ENCODE measurements around the gene DLG4.

Gene DLG4

DNA sequence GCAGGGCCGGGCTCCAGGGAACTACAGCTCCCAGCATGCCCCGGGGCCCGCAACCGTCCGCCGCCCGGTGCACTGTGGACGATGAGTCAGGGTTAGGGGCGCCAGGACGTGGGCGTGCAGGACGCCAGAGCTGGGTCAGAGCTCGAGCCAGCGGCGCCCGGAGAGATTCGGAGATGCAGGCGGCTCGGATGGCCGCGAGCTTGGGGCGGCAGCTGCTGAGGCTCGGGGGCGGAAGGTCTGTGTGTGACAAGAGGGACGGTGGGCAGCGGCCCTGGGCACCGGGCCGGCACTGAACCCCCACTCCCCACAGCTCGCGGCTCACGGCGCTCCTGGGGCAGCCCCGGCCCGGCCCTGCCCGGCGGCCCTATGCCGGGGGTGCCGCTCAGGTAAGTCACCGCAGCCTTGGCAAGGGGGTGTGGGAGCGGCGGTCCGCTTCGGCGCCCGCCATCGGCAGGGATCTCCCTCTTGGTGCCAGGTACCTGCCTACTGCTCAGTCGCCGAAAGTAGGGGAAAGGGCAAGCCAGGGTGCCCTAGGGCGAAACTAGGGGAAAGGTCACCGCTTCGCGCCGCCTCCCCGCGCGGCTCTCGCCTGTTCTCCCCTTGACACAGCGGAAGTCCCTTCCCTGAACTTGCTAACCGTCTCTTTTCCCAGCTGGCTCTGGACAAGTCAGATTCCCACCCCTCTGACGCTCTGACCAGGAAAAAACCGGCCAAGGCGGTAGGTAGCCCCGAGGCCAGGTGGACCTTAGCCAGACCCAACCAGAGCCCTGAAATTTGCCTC, at the start of gene DLG4, which contains the start of gene ACADVL:
Gene DLG4, minus strand, starts transcription at position 25 of the 781 bp plus-strand sequence.
Gene ACADVL, plus strand, starts transcription at position 127 of the 781 bp plus-strand sequence. Its CDS starts 47 bp downstream, at position 174.
- peak; percentile 81 for DNase-seq (ENCODE audit: low spot score)

GRCh38 chr17:7266784-7267183, 47.1 kb upstream of the DLG4 start:
- DNase-seq (ENCODE audit: low spot score) = no peak

DNA sequence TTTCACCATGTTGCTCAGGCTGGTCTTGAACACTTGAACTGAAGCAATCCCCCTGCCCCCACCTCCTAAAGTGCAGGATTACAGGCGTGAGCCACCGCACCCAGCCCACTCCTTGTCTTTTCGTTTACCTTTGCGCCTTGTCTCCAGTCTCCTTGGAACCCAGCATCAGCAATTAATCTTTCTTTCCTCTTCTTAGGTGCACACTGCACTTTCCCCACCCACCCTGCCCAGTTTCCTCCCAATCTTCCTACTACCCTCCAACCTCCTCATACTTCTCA, 44.1 kb upstream of the DLG4 start:
- no peak for DNase-seq (ENCODE audit: low spot score)

- no peak for DNase-seq (ENCODE audit: low spot score)
Observed at GRCh38 chr17:7262935-7263800, 43.5 kb upstream of the DLG4 start.

- DNase-seq (ENCODE audit: low spot score) = no peak
Observed at GRCh38 chr17:7262192-7262934, 42.7 kb upstream of the DLG4 start, which contains the start of gene CLDN7. CLDN7 (minus strand) TSS chr17:7262478; CDS start chr17:7262043, 435 bp downstream.

GRCh38 chr17:7261379-7262191, 41.9 kb upstream of the DLG4 start:
- DNase-seq (ENCODE audit: low spot score) = no peak

DNA sequence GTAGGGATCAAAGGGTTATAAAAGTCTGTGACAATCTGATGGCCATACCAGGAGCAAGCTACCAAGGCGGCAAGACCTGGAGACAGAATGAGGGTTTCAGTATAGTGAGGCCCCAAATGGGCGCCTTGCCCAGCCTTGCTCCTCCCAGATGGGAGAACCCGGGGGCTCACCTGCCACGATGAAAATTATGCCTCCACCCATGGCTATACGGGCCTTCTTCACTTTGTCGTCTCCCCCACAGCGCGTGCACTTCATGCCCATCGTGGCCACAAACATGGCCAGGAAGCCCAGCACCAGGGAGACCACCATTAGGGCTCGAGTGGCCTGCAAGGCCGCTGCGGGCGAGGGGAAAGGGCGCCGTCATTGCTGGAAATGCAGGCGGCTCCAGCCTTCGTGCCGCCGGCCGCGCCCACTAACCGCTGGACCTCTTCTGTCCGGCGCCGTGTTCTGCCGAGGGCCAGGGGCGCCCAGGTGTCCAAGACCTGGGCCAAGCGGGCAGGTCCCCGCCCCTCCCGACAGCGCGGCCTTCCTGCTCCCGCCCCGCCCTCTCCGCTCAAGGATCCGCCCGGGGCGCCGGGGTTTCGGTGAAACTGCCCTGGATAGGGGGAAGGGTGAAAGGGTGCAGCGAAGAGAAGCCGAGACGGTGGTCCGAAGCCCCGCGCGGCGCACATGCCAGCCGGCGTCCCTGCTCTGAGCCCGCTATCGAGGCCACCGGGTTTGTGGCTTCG, 41.2 kb upstream of the DLG4 start:
- no peak for DNase-seq (ENCODE audit: low spot score)

DNA sequence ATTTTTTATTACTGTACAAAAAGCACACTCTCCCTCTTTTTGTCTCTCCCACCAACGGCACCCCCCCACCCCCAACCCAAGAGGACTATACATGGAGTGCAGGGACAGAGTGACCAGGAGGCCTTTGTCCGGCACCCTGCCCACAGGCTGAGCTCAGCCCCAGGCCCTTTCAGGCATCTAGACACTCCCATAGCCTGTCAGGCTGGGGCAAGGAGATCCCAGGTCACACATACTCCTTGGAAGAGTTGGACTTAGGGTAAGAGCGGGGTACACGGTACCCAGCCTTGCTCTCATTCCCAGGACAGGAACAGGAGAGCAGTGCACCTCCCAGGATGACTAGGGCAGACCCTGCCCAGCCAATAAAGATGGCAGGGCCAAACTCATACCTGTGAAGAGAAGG, 40.5 kb upstream of the DLG4 start:
- DNase-seq (ENCODE audit: low spot score) = no peak

GRCh38 chr17:7259555-7259889, 39.9 kb upstream of the DLG4 start:
- no peak for DNase-seq (ENCODE audit: low spot score)

- DNase-seq (ENCODE audit: low spot score) = no peak
Observed at GRCh38 chr17:7258731-7259554, 39.3 kb upstream of the DLG4 start.

DNA sequence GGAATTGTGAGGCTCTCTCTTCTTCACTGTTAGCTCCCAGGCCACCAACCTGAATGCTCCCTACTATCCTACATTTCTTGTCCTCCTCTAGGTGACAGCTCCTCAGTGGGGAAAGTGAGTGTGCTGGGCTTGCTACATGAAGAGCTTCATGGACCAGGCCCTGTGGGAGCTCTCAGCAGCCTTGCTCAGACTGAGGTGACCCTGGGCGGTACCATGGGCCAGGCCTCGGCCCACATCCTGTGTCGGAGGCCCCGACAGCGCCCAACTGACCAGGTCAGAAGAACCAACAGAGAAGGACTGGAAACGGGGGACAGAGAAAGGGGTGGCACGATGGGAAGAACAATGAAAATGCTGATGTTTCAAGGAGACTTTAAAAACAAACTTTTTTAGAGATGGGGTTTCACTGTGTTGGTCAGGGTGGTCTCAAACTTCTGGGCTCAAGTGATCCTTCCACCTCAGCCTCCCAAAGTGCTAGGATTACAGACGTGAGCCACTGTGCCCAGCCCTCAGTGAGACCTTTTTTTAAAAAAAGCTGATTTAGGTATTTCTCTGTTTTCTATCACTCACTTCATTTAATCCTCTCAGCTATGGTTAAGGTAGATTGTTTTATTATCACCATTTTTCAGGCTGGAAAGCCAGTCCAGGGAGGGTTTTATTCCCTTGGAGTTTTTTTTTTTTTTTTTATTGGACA, 37.3 kb upstream of the DLG4 start:
- DNase-seq (ENCODE audit: low spot score) = no peak

GRCh38 chr17:7254511-7254910, 34.9 kb upstream of the DLG4 start:
- no peak for DNase-seq (ENCODE audit: low spot score)

- DNase-seq (ENCODE audit: low spot score) = no peak
Observed at GRCh38 chr17:7253082-7253481, 33.4 kb upstream of the DLG4 start.

GRCh38 chr17:7252176-7253043, 32.8 kb upstream of the DLG4 start, which contains the start of gene ELP5:
ELP5 (plus strand) TSS chr17:7252215; CDS start chr17:7252551, 336 bp downstream.
- DNase-seq (ENCODE audit: low spot score) = peak; percentile 88

DNA sequence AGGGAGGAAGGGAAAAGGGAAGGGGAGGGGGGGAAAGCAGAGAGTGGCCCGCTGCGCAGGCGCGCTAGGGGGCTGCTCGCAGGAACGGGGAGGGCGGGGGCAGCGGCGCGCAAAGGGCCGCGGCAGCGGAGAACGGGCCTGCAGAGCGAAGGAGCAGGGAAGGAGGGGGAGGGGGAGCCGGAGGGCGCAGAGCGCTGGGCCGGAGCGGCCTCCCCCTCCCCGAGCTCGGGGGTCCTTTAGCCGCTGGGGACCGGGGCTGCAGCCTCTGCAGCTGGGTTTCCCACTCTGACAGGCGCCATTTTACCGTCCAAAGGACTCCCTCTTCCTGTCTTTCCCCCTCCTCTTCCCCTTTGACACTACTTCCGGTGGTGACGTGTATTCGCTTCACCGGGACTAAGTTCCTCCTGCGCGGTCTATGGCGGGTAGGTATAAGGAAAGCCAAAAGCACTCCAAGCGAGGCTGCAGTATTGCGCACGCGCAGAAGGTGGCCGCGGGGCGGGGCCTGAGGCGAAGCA, 32.1 kb upstream of the DLG4 start, which contains the start of gene CTDNEP1:
Gene CTDNEP1, minus strand, starts transcription at position 74 of the 515 bp plus-strand sequence. CDS start 438 bp downstream, outside the sequence.
- peak; percentile 99 for DNase-seq (ENCODE audit: low spot score)

GRCh38 chr17:7250695-7251627, 31.3 kb upstream of the DLG4 start:
- no peak for DNase-seq (ENCODE audit: low spot score)

DNA sequence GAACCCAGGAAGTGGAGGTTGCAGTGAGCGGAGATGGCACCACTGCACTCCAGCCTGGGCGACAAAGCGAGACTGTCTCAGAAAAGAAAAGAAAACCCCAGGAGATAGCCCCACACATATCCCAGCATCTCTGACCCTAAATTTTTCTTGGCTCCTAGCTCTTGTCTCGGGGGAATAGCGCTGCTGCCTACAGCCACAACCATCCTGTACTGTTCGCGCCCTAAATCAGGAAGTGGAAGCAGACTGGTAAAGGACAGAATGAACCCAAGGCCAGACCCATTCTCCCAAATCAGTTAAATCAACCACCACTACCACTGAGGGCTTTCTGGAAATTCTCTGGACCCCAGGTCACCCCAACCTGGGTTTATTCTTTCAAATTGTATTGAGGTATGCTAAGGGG, 30.2 kb upstream of the DLG4 start:
- no peak for DNase-seq (ENCODE audit: low spot score)

Measured in CD4-positive, alpha-beta T cell treated with Interleukin-2 at 100 ng/mL for 4 hours (primary cell).